LNCAP (cell line): ENCODE measurements around the gene UNC13A.

Experiments used
- CTCF ChIP-seq: fragments of 450-650 bp; IDR thresholded peaks from 2 replicates; pipeline ENCODE4 v1.5.1; 2017; ENCODE audit warnings: mild to moderate bottlenecking

The UNC13A gene

GRCh38 chr19:17554968-17555479 is 133.1 kb downstream of the UNC13A start:
- TF ChIP-seq CTCF = no peak

GRCh38 chr19:17553256-17553655 is 134.9 kb downstream of the UNC13A start:
- no peak for TF ChIP-seq CTCF
